HepG2 (cell line): Measurements from ENCODE around the gene TMEM253. TPM values are rescaled to one million over a fixed set of nuclear protein-coding genes. Genes with fewer than 3 reads are reported as not detected.

Source experiments
- GABPA ChIP-seq, 2 experiments: IDR thresholded peaks; 2 replicates each; pipeline ENCODE4 v1.6.1; 2011 to 2016; ENCODE audit warnings: low read depth in 2 of 2, low read length in 1 of 2, missing biosample characterization in 1 of 2, missing genetic modification characterization in 1 of 2
- HHEX ChIP-seq: IDR thresholded peaks from 2 replicates; pipeline ENCODE4 v1.6.1; 2016; ENCODE audit warnings: control low read depth
- HOMEZ ChIP-seq: IDR thresholded peaks from 2 replicates; pipeline ENCODE4 v1.6.1; 2016; ENCODE audit warnings: low read depth
- REL ChIP-seq: sonication (generic); formaldehyde crosslinking; conservative IDR thresholded peaks from 2 replicates; pipeline ENCODE4 v1.8.0; 2022; ENCODE audit warnings: mild to moderate bottlenecking, missing genetic modification reagents, moderate library complexity
- SRSF4 ChIP-seq: fragments of 200-400 bp; formaldehyde crosslinking; IDR thresholded peaks from one replicate; pipeline ENCODE4 v1.6.1; 2018; ENCODE audit warnings: mild to moderate bottlenecking, low read depth, low read length, moderate library complexity; ENCODE audit not compliant: poor library complexity, severe bottlenecking
- ZMYM3 ChIP-seq: sonication (generic); formaldehyde crosslinking; IDR thresholded peaks from 2 replicates; pipeline ENCODE4 v1.5.1; 2020; ENCODE audit warnings: mild to moderate bottlenecking, missing genetic modification reagents
- ZNF430 ChIP-seq: sonication (generic); formaldehyde crosslinking; IDR thresholded peaks from 2 replicates; pipeline ENCODE4 v1.9.0; 2021; ENCODE audit warnings: mild to moderate bottlenecking, missing genetic modification reagents
- ZNF629 ChIP-seq: sonication (generic); formaldehyde crosslinking; conservative IDR thresholded peaks from 2 replicates; pipeline ENCODE4 v1.5.0; 2020; ENCODE audit warnings: missing genetic modification reagents
- ZNF652 ChIP-seq: IDR thresholded peaks from 2 replicates; pipeline ENCODE4 v1.6.1; 2016; ENCODE audit warnings: low read depth, borderline replicate concordance
- ZNF839 ChIP-seq: sonication (generic); formaldehyde crosslinking; IDR thresholded peaks from 2 replicates; pipeline ENCODE4 v1.4.0; 2020; ENCODE audit warnings: missing genetic modification reagents, mild to moderate bottlenecking, borderline replicate concordance
- polyA plus RNA-seq, 8 experiments: library from polyadenylated mRNA; depleted of rRNA in 3 of 8; stranded (reverse) in 7 of 8; unstranded in 1 of 8; fragments of >200 nt; fragmentation: Illumina TruSeq in 4 of 8; extraction: Trizol in 4 of 8; gene quantifications; 2 replicates each; pipeline versions ENCODE4 v1.2.1 to v1.2.3, GENCODE V29; 2011 to 2016; ENCODE audit warnings: low read depth in 4 of 8, missing spikeins in 1 of 8, mixed read lengths in 1 of 8; ENCODE audit not compliant: insufficient read depth in 1 of 8
- total RNA-seq, 5 experiments: library from RNA; depleted of rRNA; stranded (reverse); fragments of >200 nt; fragmentation: Illumina TruSeq; extraction: Trizol; gene quantifications; 2 replicates each; pipeline ENCODE4 v1.2.3, GENCODE V29; 2016; ENCODE audit warnings: low read depth in 1 of 5
- TF ChIP-seq, protein P1 (sequence below): fragments of 450-650 bp; IDR thresholded peaks from 2 replicates; pipeline ENCODE4 v1.6.1; 2016
- TF ChIP-seq, protein P2 (sequence below): sonication (generic); formaldehyde crosslinking; IDR thresholded peaks from 2 replicates; pipeline ENCODE4 v1.4.0; 2020; ENCODE audit warnings: missing genetic modification reagents, borderline replicate concordance

Gene TMEM253
- total and polyA plus RNA-seq, 2 of the 13 experiments (the other 11 are each of a cell fraction or from before 2014, with no cell fraction given): 0.29 to 0.45 TPM

DNA sequence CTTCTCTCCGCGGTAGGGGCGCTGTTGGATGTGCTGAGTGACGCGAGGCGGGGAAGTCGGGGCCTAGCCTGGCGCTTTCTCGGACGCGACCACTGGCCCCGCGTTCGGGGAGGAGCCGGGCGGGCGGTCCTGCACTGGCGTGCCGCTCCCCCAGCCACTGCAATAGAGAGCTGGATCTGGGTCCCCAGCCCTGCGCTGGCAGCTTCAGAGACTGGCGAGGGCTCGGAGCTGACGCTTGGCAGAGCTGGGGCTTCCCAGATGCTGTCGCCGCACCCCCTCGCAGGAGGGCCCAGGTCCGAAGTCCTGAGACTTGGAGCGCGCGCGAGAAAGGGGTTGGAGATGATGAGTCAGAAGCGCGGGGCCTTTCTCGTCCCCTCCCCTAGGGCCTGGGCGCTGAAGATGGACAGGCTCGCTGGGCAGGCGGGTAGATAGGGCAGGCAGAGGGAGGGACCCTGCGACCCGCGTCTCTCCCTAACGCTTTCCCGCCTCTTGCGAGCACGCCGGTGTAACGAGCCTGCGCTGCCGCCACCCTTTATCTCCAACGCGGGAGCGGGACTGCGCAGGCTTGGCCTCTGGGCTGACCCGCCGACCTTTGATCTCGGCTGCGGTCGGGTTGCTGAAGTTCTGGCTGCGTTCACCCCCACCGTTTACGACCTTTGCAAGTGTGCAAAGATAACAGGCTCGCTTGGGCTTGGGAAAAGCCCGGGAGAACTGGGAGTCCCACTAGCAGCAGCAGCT is 3.0 kb downstream of the TMEM253 start (continued):
- TF ChIP-seq ZMYM3 (CRISPR knock-in tag) (peak; percentile 33), ZNF652 (CRISPR knock-in tag) (no peak; the same call in none of the 2 replicates), HHEX (peak; percentile 54; the same call in 1 of the 2 replicates), ZNF839 (CRISPR knock-in tag) (peak; percentile 98), ZNF430 (CRISPR knock-in tag) (peak; percentile 100), HOMEZ (CRISPR knock-in tag) (peak; percentile 90), GABPA (IDR thresholded peaks at IDR 0.05; ENCODE audit: low read depth, low read length) (no peak), GABPA (CRISPR knock-in tag; IDR thresholded peaks at IDR 0.05; ENCODE audit: low read depth) (no peak), SRSF4 (no peak), REL (CRISPR knock-in tag) (peak; percentile 99), ZNF629 (peak; percentile 56)
- TF ChIP-seq, protein P1, sequence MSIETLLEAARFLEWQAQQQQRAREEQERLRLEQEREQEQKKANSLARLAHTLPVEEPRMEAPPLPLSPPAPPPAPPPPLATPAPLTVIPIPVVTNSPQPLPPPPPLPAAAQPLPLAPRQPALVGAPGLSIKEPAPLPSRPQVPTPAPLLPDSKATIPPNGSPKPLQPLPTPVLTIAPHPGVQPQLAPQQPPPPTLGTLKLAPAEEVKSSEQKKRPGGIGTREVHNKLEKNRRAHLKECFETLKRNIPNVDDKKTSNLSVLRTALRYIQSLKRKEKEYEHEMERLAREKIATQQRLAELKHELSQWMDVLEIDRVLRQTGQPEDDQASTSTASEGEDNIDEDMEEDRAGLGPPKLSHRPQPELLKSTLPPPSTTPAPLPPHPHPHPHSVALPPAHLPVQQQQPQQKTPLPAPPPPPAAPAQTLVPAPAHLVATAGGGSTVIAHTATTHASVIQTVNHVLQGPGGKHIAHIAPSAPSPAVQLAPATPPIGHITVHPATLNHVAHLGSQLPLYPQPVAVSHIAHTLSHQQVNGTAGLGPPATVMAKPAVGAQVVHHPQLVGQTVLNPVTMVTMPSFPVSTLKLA: no peak
- TF ChIP-seq, protein P2, sequence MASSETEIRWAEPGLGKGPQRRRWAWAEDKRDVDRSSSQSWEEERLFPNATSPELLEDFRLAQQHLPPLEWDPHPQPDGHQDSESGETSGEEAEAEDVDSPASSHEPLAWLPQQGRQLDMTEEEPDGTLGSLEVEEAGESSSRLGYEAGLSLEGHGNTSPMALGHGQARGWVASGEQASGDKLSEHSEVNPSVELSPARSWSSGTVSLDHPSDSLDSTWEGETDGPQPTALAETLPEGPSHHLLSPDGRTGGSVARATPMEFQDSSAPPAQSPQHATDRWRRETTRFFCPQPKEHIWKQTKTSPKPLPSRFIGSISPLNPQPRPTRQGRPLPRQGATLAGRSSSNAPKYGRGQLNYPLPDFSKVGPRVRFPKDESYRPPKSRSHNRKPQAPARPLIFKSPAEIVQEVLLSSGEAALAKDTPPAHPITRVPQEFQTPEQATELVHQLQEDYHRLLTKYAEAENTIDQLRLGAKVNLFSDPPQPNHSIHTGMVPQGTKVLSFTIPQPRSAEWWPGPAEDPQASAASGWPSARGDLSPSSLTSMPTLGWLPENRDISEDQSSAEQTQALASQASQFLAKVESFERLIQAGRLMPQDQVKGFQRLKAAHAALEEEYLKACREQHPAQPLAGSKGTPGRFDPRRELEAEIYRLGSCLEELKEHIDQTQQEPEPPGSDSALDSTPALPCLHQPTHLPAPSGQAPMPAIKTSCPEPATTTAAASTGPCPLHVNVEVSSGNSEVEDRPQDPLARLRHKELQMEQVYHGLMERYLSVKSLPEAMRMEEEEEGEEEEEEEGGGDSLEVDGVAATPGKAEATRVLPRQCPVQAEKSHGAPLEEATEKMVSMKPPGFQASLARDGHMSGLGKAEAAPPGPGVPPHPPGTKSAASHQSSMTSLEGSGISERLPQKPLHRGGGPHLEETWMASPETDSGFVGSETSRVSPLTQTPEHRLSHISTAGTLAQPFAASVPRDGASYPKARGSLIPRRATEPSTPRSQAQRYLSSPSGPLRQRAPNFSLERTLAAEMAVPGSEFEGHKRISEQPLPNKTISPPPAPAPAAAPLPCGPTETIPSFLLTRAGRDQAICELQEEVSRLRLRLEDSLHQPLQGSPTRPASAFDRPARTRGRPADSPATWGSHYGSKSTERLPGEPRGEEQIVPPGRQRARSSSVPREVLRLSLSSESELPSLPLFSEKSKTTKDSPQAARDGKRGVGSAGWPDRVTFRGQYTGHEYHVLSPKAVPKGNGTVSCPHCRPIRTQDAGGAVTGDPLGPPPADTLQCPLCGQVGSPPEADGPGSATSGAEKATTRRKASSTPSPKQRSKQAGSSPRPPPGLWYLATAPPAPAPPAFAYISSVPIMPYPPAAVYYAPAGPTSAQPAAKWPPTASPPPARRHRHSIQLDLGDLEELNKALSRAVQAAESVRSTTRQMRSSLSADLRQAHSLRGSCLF (CRISPR knock-in tag): peak; percentile 79; the same call in 1 of the 2 replicates
